Ammon's horn (tissue), 1 donor: ENCODE data around the gene HYDIN.
"Not testable (repeated sequence)": the region's sequence is repeated elsewhere in the genome, so short reads cannot be mapped to it uniquely, and the experiment has no call there.

ENCODE experiments used
- DNase-seq: peaks from one replicate; pipeline ENCODE4 v3.0.0-alpha.2; 2016; ENCODE audit warnings: low spot score

Gene HYDIN

GRCh38 chr16:71109656-71110208 is 120.8 kb downstream of the HYDIN start:
- not testable (repeated sequence) for DNase-seq

GRCh38 chr16:71105881-71106280 is 124.6 kb downstream of the HYDIN start:
- DNase-seq, result not testable (repeated sequence)

- not testable (repeated sequence) for DNase-seq
These were observed 146.9 kb downstream of the HYDIN start for GRCh38 chr16:71083573-71083972.

GRCh38 chr16:71080777-71081176 is 149.7 kb downstream of the HYDIN start:
- not testable (repeated sequence) for DNase-seq

GRCh38 chr16:71080262-71080661 is 150.3 kb downstream of the HYDIN start:
- DNase-seq, result not testable (repeated sequence)

GRCh38 chr16:71070651-71071050 is 159.9 kb downstream of the HYDIN start:
- not testable (repeated sequence) for DNase-seq

GRCh38 chr16:71069842-71070241 is 160.7 kb downstream of the HYDIN start:
- DNase-seq, result not testable (repeated sequence)

GRCh38 chr16:71053897-71054609 is 176.5 kb downstream of the HYDIN start:
- DNase-seq, result peak; percentile 1

- DNase-seq, result not testable (repeated sequence)
These were observed 180.2 kb downstream of the HYDIN start for GRCh38 chr16:71050307-71050706.

- not testable (repeated sequence) for DNase-seq
These were observed 191.0 kb downstream of the HYDIN start for GRCh38 chr16:71039368-71040111.

GRCh38 chr16:71038421-71038820 is 192.1 kb downstream of the HYDIN start:
- not testable (repeated sequence) for DNase-seq

- DNase-seq, result not testable (repeated sequence)
These were observed 192.5 kb downstream of the HYDIN start for GRCh38 chr16:71037987-71038386.

GRCh38 chr16:71028032-71028727 is 202.3 kb downstream of the HYDIN start:
- DNase-seq, result not testable (repeated sequence)

- not testable (repeated sequence) for DNase-seq
These were observed 203.0 kb downstream of the HYDIN start for GRCh38 chr16:71027511-71027910.

- DNase-seq, result not testable (repeated sequence)
These were observed 206.6 kb downstream of the HYDIN start for GRCh38 chr16:71023851-71024439.

GRCh38 chr16:71021961-71022537 is 208.5 kb downstream of the HYDIN start:
- not testable (repeated sequence) for DNase-seq

GRCh38 chr16:71019067-71019682 is 211.3 kb downstream of the HYDIN start:
- DNase-seq, result not testable (repeated sequence)

- DNase-seq, result not testable (repeated sequence)
These were observed 215.1 kb downstream of the HYDIN start for GRCh38 chr16:71015419-71015818.

- DNase-seq, result not testable (repeated sequence)
These were observed 220.9 kb downstream of the HYDIN start for GRCh38 chr16:71009440-71010223.

GRCh38 chr16:71006516-71006915 is 224.0 kb downstream of the HYDIN start:
- not testable (repeated sequence) for DNase-seq
